Eye (tissue), 1 donor: Measurements from ENCODE around the gene MPP3.

Experiments
- DNase-seq: peaks from one replicate; pipeline ENCODE4 v3.0.0-alpha.2; 2015

The MPP3 gene

GRCh38 chr17:43830510-43831140 lies 2.3 kb downstream of the MPP3 start:
- no peak for DNase-seq

DNA sequence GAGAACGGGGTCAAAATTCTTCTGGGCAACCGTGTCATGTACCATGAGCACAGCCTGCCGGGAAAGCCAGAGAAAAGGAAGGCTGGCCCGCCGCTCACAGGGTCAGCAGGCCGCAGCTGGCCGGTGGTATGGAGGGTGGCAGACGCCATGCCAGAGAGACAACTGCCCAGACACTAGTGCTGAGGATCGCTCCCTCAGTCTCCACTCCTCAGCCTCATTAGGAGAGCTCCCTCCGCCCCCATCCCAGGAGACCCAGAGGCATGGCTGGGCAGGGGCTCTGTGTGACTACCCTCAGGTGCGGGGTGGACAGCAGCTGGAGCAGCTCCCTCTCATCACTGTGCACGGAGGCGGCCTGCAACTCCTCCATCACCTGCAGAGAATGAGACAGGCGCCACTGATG lies 3.2 kb downstream of the MPP3 start:
- DNase-seq: no peak

- no peak for DNase-seq
Measured at GRCh38 chr17:43827596-43827995, 5.3 kb downstream of the MPP3 start.

GRCh38 chr17:43826206-43826605 lies 6.7 kb downstream of the MPP3 start:
- no peak for DNase-seq

GRCh38 chr17:43825567-43825966 lies 7.4 kb downstream of the MPP3 start:
- no peak for DNase-seq

DNA sequence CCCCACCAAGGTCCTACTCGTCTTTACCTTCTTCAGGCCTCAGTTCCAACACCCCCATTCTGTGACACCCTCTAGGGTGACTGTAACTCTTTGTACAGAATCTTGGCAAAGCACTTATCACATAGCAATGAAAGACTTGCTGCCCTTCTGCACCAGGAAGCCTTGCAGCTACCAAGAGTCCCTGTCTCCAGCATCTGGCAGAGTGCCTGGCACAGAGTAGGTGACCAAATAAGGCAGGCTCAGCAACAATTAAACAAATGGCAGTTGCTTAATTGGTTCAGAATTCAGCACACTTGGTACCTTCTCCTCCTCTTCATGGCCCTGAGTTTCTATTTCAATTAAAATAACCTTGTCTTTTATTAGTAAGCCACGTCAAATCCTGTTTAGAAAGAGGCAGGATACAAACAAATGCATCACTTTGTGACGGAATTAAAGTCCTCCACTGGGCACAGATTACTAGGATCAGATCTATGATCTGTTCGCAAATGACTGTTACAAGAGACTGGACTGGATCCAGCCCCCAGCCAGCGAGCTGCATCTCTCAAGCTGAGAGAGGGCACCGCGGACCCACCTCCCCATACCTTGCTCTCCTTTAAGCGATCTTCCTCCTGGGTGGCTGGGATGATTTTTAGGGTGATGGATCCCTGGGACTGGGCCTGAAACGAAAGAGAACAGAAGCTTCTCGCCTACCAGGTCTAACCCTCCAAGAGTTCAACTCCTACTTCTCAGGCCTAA lies 9.4 kb downstream of the MPP3 start:
- DNase-seq: no peak

DNA sequence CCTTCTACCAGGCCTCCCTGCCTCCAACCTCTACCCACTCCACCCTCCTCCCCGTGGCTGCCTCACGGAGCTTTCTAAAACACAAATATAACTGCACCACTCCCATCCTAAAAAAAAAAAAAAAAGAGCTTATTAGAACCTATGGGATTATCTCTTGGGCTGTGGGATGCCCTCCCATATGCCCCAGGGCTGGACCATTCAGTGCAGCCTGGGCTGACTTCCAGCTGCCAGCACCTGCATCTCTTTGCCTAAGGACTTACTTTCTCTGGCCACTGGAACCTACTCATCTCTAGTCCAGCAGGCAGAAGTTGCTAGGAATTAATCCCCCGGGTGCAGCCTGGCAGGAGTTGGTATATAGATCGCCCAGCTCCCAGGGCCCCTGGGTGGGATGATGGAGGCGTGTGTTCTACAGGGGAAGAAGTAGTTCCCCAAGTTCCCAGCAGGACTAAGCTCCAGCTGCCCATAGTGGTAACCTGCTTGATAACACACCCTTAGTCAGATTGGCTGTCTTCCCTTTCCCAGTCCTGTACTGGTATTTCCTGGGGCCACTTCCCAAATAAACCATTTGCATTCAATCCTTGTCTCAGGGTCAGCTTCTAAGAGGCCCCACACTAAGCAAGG lies 10.3 kb downstream of the MPP3 start:
- DNase-seq: no peak

DNA sequence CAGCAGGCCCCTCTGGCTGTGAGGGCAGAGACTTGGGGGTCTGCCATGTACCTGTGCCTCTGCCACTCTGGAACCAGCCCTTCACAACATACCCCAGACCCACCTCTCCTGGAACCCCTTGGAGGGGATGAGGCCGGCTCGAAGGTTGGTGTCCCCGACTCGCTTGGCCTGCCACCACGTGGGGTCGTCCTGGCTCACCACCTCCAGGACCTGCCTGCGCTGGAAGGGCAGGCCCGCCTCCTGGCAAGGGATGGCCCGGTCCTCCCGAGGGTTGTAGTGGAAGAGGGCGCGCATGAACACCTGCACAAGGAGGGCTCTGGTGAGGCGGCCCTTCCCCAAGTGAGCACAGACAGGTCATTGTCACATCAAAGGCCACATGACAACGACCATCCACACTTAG lies 12.2 kb downstream of the MPP3 start:
- no peak for DNase-seq

DNA sequence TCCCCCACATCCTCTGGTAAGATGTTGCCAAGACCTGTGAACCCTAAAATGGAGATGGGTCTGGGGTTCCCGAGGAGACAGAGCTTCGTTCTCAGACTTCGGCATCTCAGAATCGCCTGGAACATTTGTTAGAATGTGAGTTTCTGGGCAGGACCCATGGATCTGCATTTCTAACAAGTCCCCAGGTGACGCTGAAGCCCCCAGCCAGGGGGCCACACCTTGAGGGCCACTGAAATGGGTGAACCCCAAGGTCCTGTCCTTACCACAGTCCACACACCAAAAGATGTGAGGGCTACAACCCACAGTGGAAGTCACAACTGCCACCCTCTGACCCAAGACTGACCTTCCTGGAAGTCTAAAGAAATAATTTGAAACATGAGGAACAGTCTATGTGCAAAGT lies 14.0 kb downstream of the MPP3 start:
- no peak for DNase-seq

- DNase-seq: no peak
Measured at GRCh38 chr17:43817826-43818225, 15.1 kb downstream of the MPP3 start.

DNA sequence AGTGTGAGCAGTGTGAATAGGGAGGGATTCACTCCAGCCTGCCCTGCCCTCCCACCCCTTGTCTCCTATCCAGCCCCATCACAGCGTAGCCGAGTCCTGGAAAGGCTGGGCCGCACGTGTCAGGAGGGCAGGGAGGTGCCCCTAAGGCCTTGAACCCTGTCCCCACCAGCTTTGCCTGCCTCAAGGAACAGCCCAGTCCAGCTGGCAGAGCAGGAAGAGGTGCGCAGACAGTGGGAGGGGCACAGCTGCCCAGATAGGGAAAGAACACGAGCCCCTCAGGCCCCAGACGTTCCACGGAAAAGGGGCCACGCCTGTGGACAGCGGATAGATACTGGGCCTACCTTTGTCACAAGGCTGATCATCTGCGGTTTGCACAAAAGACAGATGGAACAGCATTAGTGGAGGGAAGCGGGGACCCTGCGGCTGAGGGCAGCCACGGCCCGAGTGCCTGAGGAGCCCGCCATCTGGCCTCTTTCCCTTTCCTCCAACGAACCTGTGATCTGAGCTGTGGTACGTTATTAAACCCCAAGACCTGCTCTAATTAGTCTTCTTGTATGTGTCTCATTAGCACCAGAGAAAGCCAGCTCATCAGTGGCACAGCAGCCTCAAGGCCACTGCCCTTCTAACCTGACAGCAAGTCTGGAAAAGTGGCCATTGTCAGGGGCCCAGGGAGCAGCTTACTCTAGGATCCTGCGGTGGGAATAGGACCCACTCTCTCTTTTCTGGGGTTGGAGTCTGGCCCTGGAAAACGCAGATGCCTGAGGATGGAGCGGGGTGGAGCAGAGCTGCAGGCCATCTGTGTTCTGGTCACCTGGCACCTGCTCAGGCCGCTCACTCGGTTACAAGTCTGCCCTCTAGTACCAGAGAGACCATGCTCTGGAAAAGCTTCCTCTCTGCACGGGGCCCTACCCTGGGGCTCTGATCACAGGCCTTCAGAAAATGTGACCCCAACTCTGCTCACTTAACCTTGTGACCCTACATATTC lies 16.3 kb downstream of the MPP3 start:
- peak; percentile 29 for DNase-seq

DNA sequence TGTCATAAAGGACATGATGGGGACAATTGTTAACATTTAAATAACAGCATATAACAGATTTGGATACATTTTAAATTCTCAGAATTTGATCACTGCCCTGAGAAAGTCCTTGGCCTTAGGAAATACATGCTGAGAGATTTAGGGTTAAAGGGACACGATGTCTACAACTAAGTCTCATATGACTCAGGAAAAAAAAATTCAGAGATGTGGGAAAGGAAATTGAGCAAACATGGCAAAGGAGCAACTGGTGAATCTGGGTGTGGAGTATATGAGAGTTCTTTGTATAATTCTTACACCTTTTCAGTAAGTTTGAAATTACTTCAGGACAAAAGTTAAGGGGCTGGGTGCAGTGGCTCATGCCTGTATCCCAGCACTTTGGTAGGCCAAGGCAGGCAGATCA lies 18.2 kb downstream of the MPP3 start:
- DNase-seq: no peak

- no peak for DNase-seq
Measured at GRCh38 chr17:43814026-43814425, 18.9 kb downstream of the MPP3 start.

GRCh38 chr17:43813386-43813785 lies 19.6 kb downstream of the MPP3 start:
- DNase-seq: no peak

- DNase-seq: no peak
Measured at GRCh38 chr17:43812396-43813265, 20.3 kb downstream of the MPP3 start.

DNA sequence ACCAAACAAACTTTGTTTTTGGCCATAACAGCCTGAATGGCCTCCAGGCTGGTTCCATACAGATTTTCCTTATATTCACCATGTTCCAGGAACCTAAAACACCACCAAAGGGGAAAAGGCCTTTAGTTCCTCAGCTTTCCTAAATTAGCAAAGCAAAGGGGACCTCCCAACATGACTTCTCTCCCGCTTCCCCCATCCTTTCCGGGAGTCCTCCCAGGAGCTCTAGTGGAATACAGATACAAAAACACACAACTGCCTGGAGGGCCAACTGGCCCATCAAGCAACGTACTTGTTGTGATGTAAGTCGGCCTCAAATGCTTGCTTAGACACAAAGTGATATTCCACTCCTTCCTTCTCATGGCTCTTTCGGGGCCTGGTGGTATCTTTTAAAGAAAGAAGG lies 22.1 kb downstream of the MPP3 start:
- DNase-seq: no peak

- no peak for DNase-seq
Measured at GRCh38 chr17:43810226-43810715, 22.7 kb downstream of the MPP3 start.

DNA sequence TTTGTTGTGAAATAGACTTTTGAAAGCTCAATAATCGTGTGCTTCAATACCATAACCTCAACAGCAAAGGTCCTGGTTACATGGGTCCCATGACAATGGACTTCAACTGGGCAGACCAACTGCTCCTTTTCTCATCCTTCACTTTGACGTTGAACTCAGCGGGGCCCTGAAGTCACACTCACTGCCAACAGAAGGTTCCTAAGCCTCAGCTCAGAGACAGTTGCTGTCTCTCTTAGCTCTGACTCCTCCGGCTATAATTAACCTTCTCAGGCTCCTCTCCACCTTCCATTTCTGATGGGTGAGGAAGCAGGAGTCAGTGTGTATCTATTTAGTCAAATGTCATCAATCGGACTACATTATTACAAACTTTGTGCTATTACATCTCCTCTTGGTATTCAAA lies 23.8 kb downstream of the MPP3 start:
- DNase-seq: no peak

- no peak for DNase-seq
Measured at GRCh38 chr17:43808076-43808475, 24.9 kb downstream of the MPP3 start.

DNA sequence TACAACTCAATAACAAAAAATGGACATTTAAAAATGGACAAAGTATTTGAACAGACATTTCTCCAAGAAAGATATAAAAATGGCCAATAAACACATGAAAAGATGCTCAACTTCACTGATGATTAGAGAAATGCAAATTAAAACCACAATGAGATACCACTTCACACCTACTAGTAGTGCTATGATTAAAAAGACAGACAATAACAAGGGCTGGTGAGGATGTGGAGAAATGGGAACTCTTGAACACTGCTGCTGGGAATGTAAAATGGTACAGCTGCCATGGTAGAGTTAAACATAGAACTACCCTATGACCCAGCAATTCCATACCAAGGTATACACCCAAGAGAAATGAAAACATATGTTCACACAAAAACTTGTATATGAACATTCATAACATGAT lies 27.8 kb downstream of the MPP3 start:
- no peak for DNase-seq

- DNase-seq: no peak
Measured at GRCh38 chr17:43803758-43804157, 29.2 kb downstream of the MPP3 start.

DNA sequence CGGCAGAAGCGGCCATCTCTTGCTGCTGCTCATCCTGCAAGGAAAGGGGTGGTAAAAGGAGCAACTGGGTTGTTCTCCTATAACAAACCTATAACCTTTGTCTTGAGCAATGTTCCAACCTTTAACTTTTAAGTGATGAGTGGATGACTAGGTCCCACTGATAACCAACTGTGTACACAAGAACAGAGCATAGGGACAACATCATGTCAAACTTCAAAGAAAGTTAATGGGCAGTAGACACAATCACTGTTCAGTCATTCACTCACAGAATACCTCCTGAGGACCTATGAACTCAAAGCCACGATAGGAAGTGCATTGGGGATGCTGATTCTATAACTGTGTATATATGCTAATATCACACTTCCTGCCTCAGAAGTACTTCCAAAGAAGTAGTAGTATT lies 31.1 kb downstream of the MPP3 start:
- DNase-seq: no peak
